K562 (cell line): ENCODE measurements around the gene HK1. TPM values are rescaled to one million over a fixed set of nuclear protein-coding genes. Genes with fewer than 3 reads are reported as not detected.

ENCODE experiments used
- ATAC-seq: fragments of 200-7000 bp; cut with Tn5 transposase; 3 replicates; pipeline ENCODE4 v1.9.1; 2020; ENCODE audit warnings: moderate library complexity
- BruUV-seq: library from RNA; stranded (reverse); fragments of 400-500 nt; replicated peaks from 2 replicates; lab custom pipeline; 2021; lab: Mats Ljungman, UMichigan
- CTCF ChIA-PET: fragments of 300-600 bp; formaldehyde crosslinking; extraction: SDS; loops from one replicate; lab custom pipeline; 2021; ENCODE audit warnings: low intra/inter-chr PET ratio; lab: Yijun Ruan, JAX
- POLR2A ChIA-PET: fragments of 300-600, 350-650 bp; sonication (Branson Sonifier 250); formaldehyde crosslinking; extraction: SDS; loops from one replicate; lab custom pipeline; 2021; ENCODE audit warnings: antibody characterized with exemption, inconsistent platforms; lab: Yijun Ruan, JAX
- DNase-seq, 4 experiments: peaks; one replicate each; pipeline versions ENCODE4 v3.0.0 to v3.0.0-alpha.2; 2011 to 2018; ENCODE audit warnings: low spot score in 3 of 4, mixed read lengths in 3 of 4; ENCODE audit errors: extremely low read depth in 1 of 4
- FAIRE-seq: peaks from 2 replicates; lab custom pipeline; 2011; peaks lifted over from hg19 to GRCh38; lab: Jason Lieb, UNC
- H2AFZ ChIP-seq: 2 replicates; pipeline ENCODE4 v1.6.0; 2011; ENCODE audit warnings: low read depth, low read length, control low read depth, inconsistent platforms
- H3K27ac ChIP-seq: fragments of 200-600 bp; 3 replicates; pipeline ENCODE4 v1.8.0; 2011; ENCODE audit warnings: low read depth, mild to moderate bottlenecking, control low read depth, inconsistent platforms, low read length, moderate library complexity, mixed read lengths; ENCODE audit errors: extremely low read depth
- H3K27me3 ChIP-seq, 2 experiments: fragments of 300-600 bp in 1 of 2; 2 replicates in 1 of 2; 3 replicates in 1 of 2; pipeline versions ENCODE4 v1.6.0 to v1.8.0; 2011; ENCODE audit warnings: inconsistent platforms in 2 of 2, low read length in 2 of 2, mild to moderate bottlenecking in 1 of 2, mixed read lengths in 1 of 2, moderate library complexity in 1 of 2; ENCODE audit not compliant: control insufficient read depth in 2 of 2, insufficient read depth in 2 of 2
- H3K36me3 ChIP-seq: fragments of 300-600 bp; 3 replicates; pipeline ENCODE4 v1.8.0; 2011; ENCODE audit warnings: mild to moderate bottlenecking, low read length, inconsistent platforms; ENCODE audit not compliant: control insufficient read depth, insufficient read depth
- H3K4me1 ChIP-seq, 2 experiments: fragments of 200-600 bp in 1 of 2; replicated peaks in 1 of 2; 2 replicates in 1 of 2; 3 replicates in 1 of 2; pipeline versions ENCODE4 v1.5.1 to v1.8.0; 2011; ENCODE audit warnings: inconsistent platforms in 2 of 2, low read length in 2 of 2, mild to moderate bottlenecking in 1 of 2, mixed read lengths in 1 of 2, moderate library complexity in 1 of 2; ENCODE audit not compliant: control insufficient read depth in 2 of 2, insufficient read depth in 2 of 2
- H3K4me2 ChIP-seq: 2 replicates; pipeline ENCODE4 v1.6.1; 2011; ENCODE audit warnings: low read length, control low read depth, inconsistent platforms, mixed read lengths; ENCODE audit not compliant: insufficient read depth
- H3K4me3 ChIP-seq: fragments of 200-600 bp; sonication (generic), shearing (Covaris generic); 2 replicates; pipeline ENCODE4 v1.5.1; 2016; ENCODE audit warnings: control low read depth, inconsistent platforms
- H3K79me2 ChIP-seq: fragments of 200-600 bp; 3 replicates; pipeline ENCODE4 v1.8.0; 2011; ENCODE audit warnings: low read length, inconsistent platforms; ENCODE audit not compliant: control insufficient read depth, insufficient read depth
- H3K9ac ChIP-seq, 2 experiments: 2 replicates each; pipeline versions ENCODE4 v1.6.0 to v1.6.1; 2011; ENCODE audit warnings: low read depth in 2 of 2, low read length in 2 of 2, control low read depth in 1 of 2, inconsistent platforms in 1 of 2, mild to moderate bottlenecking in 1 of 2, mixed read lengths in 1 of 2; ENCODE audit not compliant: insufficient read depth in 1 of 2
- H3K9me1 ChIP-seq: one replicate; pipeline ENCODE4 v1.6.0; 2011; ENCODE audit warnings: inconsistent platforms, mild to moderate bottlenecking, low read length, moderate library complexity; ENCODE audit not compliant: control insufficient read depth, insufficient read depth
- H3K9me3 ChIP-seq: replicated peaks from 2 replicates; pipeline ENCODE4 v1.5.1; 2011; ENCODE audit warnings: low read depth, low read length, inconsistent platforms; ENCODE audit not compliant: control insufficient read depth, insufficient read depth
- H4K20me1 ChIP-seq: replicated peaks from 2 replicates; pipeline ENCODE4 v1.6.1; 2011; ENCODE audit warnings: low read length, inconsistent platforms, mixed read lengths; ENCODE audit not compliant: control insufficient read depth, insufficient read depth
- CEBPB ChIP-seq: fragments of 450-650 bp; IDR thresholded peaks from 2 replicates; pipeline ENCODE4 v1.6.1; 2016; ENCODE audit warnings: missing genetic modification characterization, missing compliant biosample characterization
- CSDE1 ChIP-seq, 2 experiments: fragments of 450-650 bp; IDR thresholded peaks; 2 replicates each; pipeline ENCODE4 v1.6.1; 2016; ENCODE audit warnings: mild to moderate bottlenecking in 1 of 2
- EGR1 ChIP-seq: fragments of 450-650 bp; conservative IDR thresholded peaks from 2 replicates; pipeline ENCODE4 v1.6.1; 2017; ENCODE audit warnings: mild to moderate bottlenecking
- EP300 ChIP-seq: IDR thresholded peaks from 2 replicates; pipeline ENCODE4 v1.6.1; 2012; ENCODE audit warnings: low read length, improper control_type of control experiment
- ERF ChIP-seq: fragments of 450-650 bp; formaldehyde crosslinking; IDR thresholded peaks from 2 replicates; pipeline ENCODE4 v1.4.0; 2020; ENCODE audit warnings: mild to moderate bottlenecking, mixed read lengths
- HNRNPLL ChIP-seq: fragments of 200-400 bp; formaldehyde crosslinking; IDR thresholded peaks from 2 replicates; pipeline ENCODE4 v1.6.1; 2017; ENCODE audit warnings: low read length, low read depth, mild to moderate bottlenecking; ENCODE audit not compliant: poor library complexity, severe bottlenecking
- IFI16 ChIP-seq: fragments of 250-450 bp; sonication (Bioruptor Pico); IDR thresholded peaks from 2 replicates; pipeline ENCODE4 v2.1.2; 2022; ENCODE audit warnings: mild to moderate bottlenecking, inconsistent platforms
- JUN ChIP-seq, 2 experiments: sonication (generic) in 1 of 2; formaldehyde crosslinking in 1 of 2; IDR thresholded peaks; 2 replicates each; pipeline versions ENCODE4 v1.6.1 to v1.8.0; 2012 to 2022; ENCODE audit warnings: borderline replicate concordance in 2 of 2, mild to moderate bottlenecking in 2 of 2, improper control_type of control experiment in 1 of 2, low read depth in 1 of 2, low read length in 1 of 2, missing genetic modification reagents in 1 of 2
- JUNB ChIP-seq: fragments of 450-650 bp; formaldehyde crosslinking; conservative IDR thresholded peaks from 2 replicates; pipeline ENCODE4 v1.4.0; 2020; ENCODE audit warnings: mild to moderate bottlenecking
- NCOA1 ChIP-seq: fragments of 450-650 bp; IDR thresholded peaks from 2 replicates; pipeline ENCODE4 v1.6.1; 2016; ENCODE audit warnings: low read depth
- PHF20 ChIP-seq: fragments of 450-650 bp; IDR thresholded peaks from 2 replicates; pipeline ENCODE4 v1.6.1; 2018; ENCODE audit not compliant: partially characterized antibody
- PRMT5 ChIP-seq: sonication (generic); formaldehyde crosslinking; IDR thresholded peaks from 2 replicates; pipeline ENCODE4 v1.5.0; 2020; ENCODE audit warnings: missing genetic modification reagents
- RB1 ChIP-seq: fragments of 450-650 bp; IDR thresholded peaks from 2 replicates; pipeline ENCODE4 v1.6.1; 2017; ENCODE audit warnings: low read depth, mild to moderate bottlenecking
- RFX1 ChIP-seq: fragments of 450-650 bp; IDR thresholded peaks from 2 replicates; pipeline ENCODE4 v1.6.1; 2016; ENCODE audit warnings: mild to moderate bottlenecking, moderate library complexity
- SMARCE1 ChIP-seq: fragments of 450-650 bp; IDR thresholded peaks from 2 replicates; pipeline ENCODE4 v1.7.1; 2016; ENCODE audit warnings: mild to moderate bottlenecking
- XRCC4 ChIP-seq: IDR thresholded peaks from one replicate; pipeline ENCODE4 v1.6.1; 2011; ENCODE audit not compliant: insufficient read depth, insufficient read length; ENCODE audit errors: extremely low read depth
- ZBTB43 ChIP-seq: sonication (generic); formaldehyde crosslinking; IDR thresholded peaks from 2 replicates; pipeline ENCODE4 v1.8.0; 2023; ENCODE audit warnings: mild to moderate bottlenecking, missing genetic modification reagents
- ZFPM2 ChIP-seq: fragments of 250-450 bp; sonication (Bioruptor Pico); IDR thresholded peaks from 2 replicates; pipeline ENCODE4 v1.5.1; 2022; ENCODE audit warnings: mild to moderate bottlenecking
- ZKSCAN1 ChIP-seq: fragments of 150-350 bp; IDR thresholded peaks from 2 replicates; pipeline ENCODE4 v1.6.1; 2016; ENCODE audit warnings: low read depth, low read length
- ZKSCAN3 ChIP-seq: fragments of 250-450 bp; sonication (Bioruptor Pico); IDR thresholded peaks from 2 replicates; pipeline ENCODE4 v1.4.0; 2020
- ZNF121 ChIP-seq: sonication (generic); formaldehyde crosslinking; conservative IDR thresholded peaks from 2 replicates; pipeline ENCODE4 v1.8.0; 2022; ENCODE audit warnings: missing genetic modification reagents
- ZNF3 ChIP-seq: fragments of 250-450 bp; sonication (Bioruptor Pico); IDR thresholded peaks from 2 replicates; pipeline ENCODE4 v1.5.0; 2021; ENCODE audit warnings: mild to moderate bottlenecking, moderate library complexity
- ZNF740 ChIP-seq, 3 experiments: fragments of 200-800 bp in 1 of 3; sonication (Bioruptor generic) in 1 of 3; sonication (generic) in 1 of 3; formaldehyde crosslinking in 1 of 3; IDR thresholded peaks; 2 replicates each; pipeline versions ENCODE4 v1.6.1 to v1.8.0; 2016 to 2022; ENCODE audit warnings: mild to moderate bottlenecking in 2 of 3, missing compliant biosample characterization in 2 of 3, missing genetic modification characterization in 2 of 3, missing genetic modification reagents in 1 of 3
- ZNF764 ChIP-seq: fragments of 250-450 bp; sonication (Bioruptor Pico); IDR thresholded peaks from 2 replicates; pipeline ENCODE4 v1.4.0; 2020; ENCODE audit warnings: low read depth, mild to moderate bottlenecking, moderate library complexity
- ZNF79 ChIP-seq: fragments of 250-450 bp; sonication (Bioruptor Pico); IDR thresholded peaks from 2 replicates; pipeline ENCODE4 v1.4.0; 2020; ENCODE audit warnings: low read depth, mild to moderate bottlenecking, moderate library complexity
- WGBS: fragments of 100-300 bp; shearing (Covaris generic); methylation state at CpG from one replicate; pipeline ENCODE4 v1.1.6; 2016; ENCODE audit warnings: low coverage, mixed read lengths; ENCODE audit not compliant: insufficient coverage; ENCODE audit errors: missing lambda C conversion rate; 5-methylcytosine and 5-hydroxymethylcytosine counted together
- in situ Hi-C: fragments of 300-500 bp; cut with MboI; formaldehyde crosslinking; loops from 4 replicates; pipeline ENCODE4 v1.15.0; 2018; ENCODE audit warnings: inconsistent platforms, mixed read lengths
- intact Hi-C: fragments of 100-400 bp; cut with micrococcal nuclease; formaldehyde crosslinking; loops from 2 replicates; pipeline ENCODE4 v1.14.2; 2022
- polyA plus RNA-seq, 8 experiments: library from polyadenylated mRNA; depleted of rRNA in 4 of 8; stranded (reverse) in 5 of 8; unstranded in 3 of 8; fragments of >200 nt; fragmentation: Nextera tagmentation in 2 of 8; fragmentation: Illumina TruSeq in 1 of 8; extraction: Ambion mirVana in 2 of 8; extraction: Trizol in 1 of 8; gene quantifications; 2 replicates each; pipeline versions ENCODE4 v1.2.1 to v1.2.3, GENCODE V29; 2011 to 2014; ENCODE audit warnings: inconsistent platforms in 1 of 8, missing spikeins in 1 of 8
- total RNA-seq, 7 experiments: library from RNA; depleted of rRNA in 6 of 7; stranded (reverse); fragments of >200 nt in 6 of 7; fragmentation: Illumina TruSeq in 2 of 7; extraction: Trizol in 2 of 7; gene quantifications; 2 replicates each; pipeline versions ENCODE4 v1.2.1 to v1.2.3, GENCODE V29; 2011 to 2021; ENCODE audit warnings: low replicate concordance in 1 of 7

Gene HK1
- total and polyA plus RNA-seq, 9 of the 15 experiments (the other 6 are each of a cell fraction or from before 2014, with no cell fraction given) = 29.2 to 444 (median 193) TPM

DNA sequence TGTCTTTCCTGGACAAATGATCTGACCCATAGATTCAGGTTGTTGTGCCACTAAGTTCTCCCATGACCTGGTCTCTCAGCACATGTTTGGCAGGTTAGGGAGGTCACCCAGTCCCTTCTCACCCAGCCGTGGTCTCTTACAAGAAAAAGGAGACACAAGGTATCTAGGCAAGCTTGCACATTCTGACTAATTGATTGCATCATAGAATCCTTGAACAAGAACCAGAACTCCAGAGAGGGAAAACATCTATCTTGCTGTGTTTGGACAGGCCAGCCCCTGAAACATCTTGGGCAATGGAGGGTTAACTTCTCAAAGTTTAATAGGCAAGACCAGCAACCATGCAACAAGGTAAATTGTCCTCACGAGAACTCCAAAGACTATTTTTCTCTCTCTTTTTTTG lies 8.5 kb upstream of the HK1 start:
- DNase-seq (no peak), ATAC-seq (peak; percentile 63), FAIRE-seq (peak; percentile 19)
- H3K27me3 ChIP-seq = peaks cover 3 to 7% of the 10 kb centered on the region in 2 experiments; a peak in 2 of 5 replicates
- H3K9ac ChIP-seq = no peak overlapping the region; a peak in 1 of 4 replicates
- no peaks in the 10 kb centered on the region for H3K9me3 ChIP-seq
- H3K79me2 ChIP-seq = no peaks in the 10 kb centered on the region
- ChIA-PET CTCF (no interaction called here), POLR2A (interaction anchor here (1.2 kb wide), 1 partner anchor 9 kb away, joined by 3 read pairs; the partner anchor contains the start of gene HK1)
- H2AFZ ChIP-seq = no peak overlapping the region
- H3K27ac ChIP-seq = no peak overlapping the region
- H3K9me1 ChIP-seq = no peaks in the 10 kb centered on the region
- H3K4me2 ChIP-seq = no peak overlapping the region
- in situ Hi-C loops = no loop called here
- WGBS = 10% methylated on average over 2 of the region's 2 CpGs
- H3K36me3 ChIP-seq = no peaks in the 10 kb centered on the region
- no peak overlapping the region for H3K4me3 ChIP-seq
- peaks cover 0 to 5% of the 10 kb centered on the region in 2 experiments; a peak in 2 of 5 replicates for H3K4me1 ChIP-seq
- intact Hi-C loops = no loop called here
- BruUV-seq = no TSS peak
- no peaks in the 10 kb centered on the region for H4K20me1 ChIP-seq
- TF ChIP-seq HNRNPLL (no peak), ERF (CRISPR knock-in tag) (no peak), ZKSCAN3 (no peak), ZNF121 (CRISPR knock-in tag) (no peak), ZNF764 (CRISPR knock-in tag) (no peak), ZNF79 (CRISPR knock-in tag) (no peak), CSDE1 (IDR thresholded peaks at IDR 0.05) (no peak), PHF20 (no peak), JUNB (CRISPR knock-in tag) (0 out of 2 replicates have a peak, but pooled peaks have one; percentile 40), EP300 (peak; percentile 22; the same call in 1 of the 2 replicates), ZNF3 (CRISPR knock-in tag) (no peak), XRCC4 (no peak), ZKSCAN1 (no peak), JUN (IDR thresholded peaks at IDR 0.05; ENCODE audit: borderline replicate concordance, low read depth, low read length) (peak; percentile 58), JUN (CRISPR knock-in tag; IDR thresholded peaks at IDR 0.05; ENCODE audit: borderline replicate concordance) (no peak), RFX1 (no peak), ZBTB43 (CRISPR knock-in tag) (no peak), RB1 (no peak), NCOA1 (no peak), CEBPB (peak; percentile 83), ZFPM2 (CRISPR knock-in tag) (no peak), IFI16 (CRISPR knock-in tag) (no peak), EGR1 (no peak), PRMT5 (CRISPR knock-in tag) (no peak), SMARCE1 (no peak), ZNF740 (CRISPR knock-in tag; IDR thresholded peaks at IDR 0.05) (no peak), ZNF740 (tag; IDR thresholded peaks at IDR 0.05) (no peak)
